Omental fat pad (tissue), 4 donors: ENCODE results near the gene IGSF21. TPM values are rescaled to one million over a fixed set of nuclear protein-coding genes. Genes with fewer than 3 reads are reported as not detected.

Experiments used
- ATAC-seq: fragments of 150-250 bp; one replicate; pipeline ENCODE4 v1.9.1; 2016; ENCODE audit warnings: mild to moderate bottlenecking, moderate library complexity; ENCODE audit not compliant: low FRiP score
- DNase-seq: peaks from one replicate; pipeline ENCODE4 v3.0.0-alpha.2; 2019; ENCODE audit warnings: low spot score
- total RNA-seq, 4 donors: library from RNA; depleted of rRNA; stranded (reverse); fragments of >200 nt; gene quantifications; one replicate each; pipeline ENCODE4 v1.1.0, GENCODE V29; 2016
- TF ChIP-seq, protein P1 (sequence below), 3 donors: fragments of 450-650 bp; IDR thresholded peaks; one replicate each; pipeline ENCODE4 v1.5.1; 2016 to 2017; ENCODE audit warnings: antibody characterized with exemption in 3 of 3, mild to moderate bottlenecking in 3 of 3, moderate library complexity in 2 of 3

IGSF21 gene
- total RNA-seq, 4 donors from 2014 or later = 0.56 to 7.8 (median 7.4) TPM; not detected in 1

DNA sequence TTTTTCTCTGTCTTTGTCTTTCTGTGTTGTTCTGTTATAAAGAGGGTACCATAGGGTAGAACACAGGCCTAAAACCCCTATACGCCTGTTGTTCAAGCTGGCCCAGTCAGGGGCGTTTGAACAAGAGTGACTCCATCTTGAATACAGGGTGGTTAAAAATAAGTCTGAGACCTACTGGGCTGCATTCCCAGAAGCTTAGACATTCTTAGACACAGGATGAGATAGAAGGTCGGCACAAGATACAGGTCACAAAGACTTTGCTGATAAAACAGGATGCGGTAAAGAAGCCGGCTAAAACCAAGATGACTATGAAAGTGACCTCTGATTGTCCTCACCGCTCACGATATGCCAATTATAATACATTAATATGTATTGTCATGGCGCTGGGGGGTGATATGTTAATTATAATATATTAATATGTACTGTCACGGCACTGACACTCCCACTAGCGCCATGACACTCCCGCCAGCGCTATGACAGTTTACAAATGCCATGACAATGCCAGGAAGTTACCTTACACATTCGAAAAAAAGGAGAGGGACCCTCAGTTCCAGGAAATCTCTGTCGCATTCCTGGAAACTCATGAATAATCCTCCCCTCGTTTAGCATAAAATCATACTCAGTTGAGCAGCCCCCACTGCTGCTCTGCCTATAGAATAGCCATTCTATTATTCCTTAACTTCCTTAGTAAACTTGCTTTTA, 314.6 kb downstream of the IGSF21 start:
- ATAC-seq (no peak), DNase-seq (no peak)
- TF ChIP-seq, protein P1, sequence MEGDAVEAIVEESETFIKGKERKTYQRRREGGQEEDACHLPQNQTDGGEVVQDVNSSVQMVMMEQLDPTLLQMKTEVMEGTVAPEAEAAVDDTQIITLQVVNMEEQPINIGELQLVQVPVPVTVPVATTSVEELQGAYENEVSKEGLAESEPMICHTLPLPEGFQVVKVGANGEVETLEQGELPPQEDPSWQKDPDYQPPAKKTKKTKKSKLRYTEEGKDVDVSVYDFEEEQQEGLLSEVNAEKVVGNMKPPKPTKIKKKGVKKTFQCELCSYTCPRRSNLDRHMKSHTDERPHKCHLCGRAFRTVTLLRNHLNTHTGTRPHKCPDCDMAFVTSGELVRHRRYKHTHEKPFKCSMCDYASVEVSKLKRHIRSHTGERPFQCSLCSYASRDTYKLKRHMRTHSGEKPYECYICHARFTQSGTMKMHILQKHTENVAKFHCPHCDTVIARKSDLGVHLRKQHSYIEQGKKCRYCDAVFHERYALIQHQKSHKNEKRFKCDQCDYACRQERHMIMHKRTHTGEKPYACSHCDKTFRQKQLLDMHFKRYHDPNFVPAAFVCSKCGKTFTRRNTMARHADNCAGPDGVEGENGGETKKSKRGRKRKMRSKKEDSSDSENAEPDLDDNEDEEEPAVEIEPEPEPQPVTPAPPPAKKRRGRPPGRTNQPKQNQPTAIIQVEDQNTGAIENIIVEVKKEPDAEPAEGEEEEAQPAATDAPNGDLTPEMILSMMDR (IDR thresholded peaks at IDR 0.05) = no peak

- DNase-seq (no peak), ATAC-seq (no peak)
- TF ChIP-seq, protein P1 (IDR thresholded peaks at IDR 0.05) = no peak
Observed at GRCh38 chr1:18422954-18423353, 315.4 kb downstream of the IGSF21 start.

- TF ChIP-seq, protein P1 (IDR thresholded peaks at IDR 0.05) = no peak
- ATAC-seq (no peak), DNase-seq (no peak)
Observed at GRCh38 chr1:18426580-18426979, 319.0 kb downstream of the IGSF21 start.
